Kidney (tissue), 14 donors: ENCODE data around the gene ERC2. TPM values are rescaled to one million over a fixed set of nuclear protein-coding genes. Genes with fewer than 3 reads are reported as not detected.

ENCODE experiments used
- DNase-seq, 5 donors: peaks; one replicate each; pipeline ENCODE4 v3.0.0-alpha.2; 2013 to 2020
- FAIRE-seq: peaks from 2 replicates; lab custom pipeline; 2012; peaks lifted over from hg19 to GRCh38; lab: Jason Lieb, UNC
- H3K27ac ChIP-seq, 2 donors: one replicate each; pipeline ENCODE4 v1.7.0; 2013; ENCODE audit warnings: low read depth in 2 of 2, low read length in 2 of 2, inconsistent platforms in 1 of 2
- H3K27me3 ChIP-seq: one replicate; pipeline ENCODE4 v1.7.1; 2013; ENCODE audit warnings: low read length, inconsistent platforms; ENCODE audit not compliant: control insufficient read depth, insufficient read depth
- H3K36me3 ChIP-seq, 3 donors: one replicate each; pipeline versions ENCODE4 v1.7.0 to v1.7.1; 2013; ENCODE audit warnings: low read length in 3 of 3, control low read depth in 1 of 3, inconsistent platforms in 1 of 3; ENCODE audit not compliant: insufficient read depth in 3 of 3, control insufficient read depth in 2 of 3
- H3K4me1 ChIP-seq, 3 donors: one replicate each; pipeline versions ENCODE4 v1.7.0 to v1.7.1; 2013; ENCODE audit warnings: low read length in 3 of 3, inconsistent platforms in 1 of 3, low read depth in 1 of 3; ENCODE audit not compliant: control insufficient read depth in 2 of 3, insufficient read depth in 2 of 3
- H3K4me3 ChIP-seq, 3 donors: one replicate each; pipeline versions ENCODE4 v1.7.0 to v1.8.1; 2013; ENCODE audit warnings: low read length in 3 of 3, control low read depth in 1 of 3, inconsistent platforms in 1 of 3
- H3K9ac ChIP-seq, 3 donors: one replicate each; pipeline versions ENCODE4 v1.7.0 to v1.7.1; 2013; ENCODE audit warnings: low read length in 3 of 3, control low read depth in 1 of 3, inconsistent platforms in 1 of 3
- H3K9me3 ChIP-seq, 3 donors: one replicate each; pipeline versions ENCODE4 v1.7.0 to v1.7.1; 2013; ENCODE audit warnings: low read length in 3 of 3, control low read depth in 1 of 3, inconsistent platforms in 1 of 3; ENCODE audit not compliant: control insufficient read depth in 2 of 3, insufficient read depth in 1 of 3
- CTCF ChIP-seq: IDR thresholded peaks from 3 replicates; pipeline ENCODE4 v1.5.1; 2012; ENCODE audit warnings: mild to moderate bottlenecking, moderate library complexity, borderline replicate concordance; ENCODE audit not compliant: insufficient read depth; ENCODE audit errors: extremely low read depth
- intact Hi-C: fragments of 100-400 bp; cut with DNase I; formaldehyde crosslinking; loops from one replicate; pipeline ENCODE4 v1.11.1; 2022
- polyA plus RNA-seq: library from polyadenylated mRNA; stranded (reverse); fragments of 350-450 nt; fragmentation: Illumina TruSeq; extraction: RNeasy Lipid Tissue Mini Kit (QIAGEN cat#74804); gene quantifications from one replicate; pipeline ENCODE4 v1.2.3, GENCODE V29; 2014; ENCODE audit warnings: low read depth, low replicate concordance; ENCODE audit not compliant: insufficient read depth
- total RNA-seq: library from RNA; stranded (reverse); fragmentation: NEBNext Ultra II Directional; extraction: Animal tissue kit (Norgen Biotek cat#: 25700); gene quantifications from one replicate; pipeline ENCODE4 v1.2.1, GENCODE V29; 2021
- donor health status: control.
- donor health status: control.
- donor health status: control.
- donor health status: control.
- donor health status: control.
- donor health status: DM: yes; HTN: yes; CAD: no.
- donor health status: Normal renal cell carcinoma (clear cell type).

Gene ERC2
- total and polyA plus RNA-seq, 2 donors from 2014 or later: 0.92 to 3.8 TPM

DNA sequence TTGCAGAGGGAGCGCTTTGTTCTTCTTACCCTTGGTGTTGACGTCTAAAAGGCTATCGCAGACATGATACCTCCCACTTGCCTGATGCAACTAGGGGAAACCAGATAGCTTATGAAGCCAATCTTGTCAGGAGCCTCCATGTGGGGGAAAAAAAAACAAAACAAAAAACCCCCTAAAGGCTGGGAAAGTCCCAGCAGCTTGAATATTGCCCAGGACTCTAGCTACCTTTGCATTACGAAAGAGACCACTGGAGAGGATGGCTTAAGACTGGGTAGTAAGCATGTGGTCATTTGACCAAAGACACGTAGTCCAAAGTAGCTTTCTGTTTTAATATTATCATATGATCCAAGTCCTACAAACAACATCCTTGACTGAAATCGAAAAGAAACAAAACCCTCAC, 860.4 kb downstream of the ERC2 start:
- H3K4me3 ChIP-seq: no peak overlapping the region
- intact Hi-C loops: no loop called here
- H3K9ac ChIP-seq: no peak overlapping the region
- H3K9me3 ChIP-seq: no peaks in the 10 kb centered on the region
- H3K36me3 ChIP-seq: no peaks in the 10 kb centered on the region
- DNase-seq (no peak), FAIRE-seq (no peak)
- no peaks in the 10 kb centered on the region for H3K4me1 ChIP-seq
- TF ChIP-seq CTCF: no peak
- H3K27ac ChIP-seq: no peak overlapping the region
- no peaks in the 10 kb centered on the region for H3K27me3 ChIP-seq

DNA sequence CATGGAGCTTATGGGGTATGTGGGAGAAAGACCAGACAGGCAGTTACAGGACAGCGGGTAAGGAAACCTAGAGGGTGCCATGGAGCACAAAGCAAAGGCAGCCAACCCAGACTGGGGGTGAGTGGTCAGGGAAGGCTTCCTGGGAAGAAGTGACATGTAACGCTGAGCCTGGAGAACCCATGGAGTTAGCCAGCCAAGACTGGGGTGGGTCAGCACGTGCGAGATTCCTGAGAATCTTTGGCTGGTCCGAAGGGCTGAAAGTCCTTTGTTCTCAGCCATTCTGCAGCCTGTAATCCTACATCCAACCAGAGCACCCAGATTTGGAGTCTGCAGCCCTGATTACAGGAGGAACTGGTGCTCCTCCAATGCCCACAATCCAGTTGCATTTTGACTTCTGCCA, 861.1 kb downstream of the ERC2 start:
- no peaks in the 10 kb centered on the region for H3K4me1 ChIP-seq
- FAIRE-seq (no peak), DNase-seq (no peak)
- H3K9me3 ChIP-seq: no peaks in the 10 kb centered on the region
- intact Hi-C loops: no loop called here
- no peaks in the 10 kb centered on the region for H3K36me3 ChIP-seq
- no peak for TF ChIP-seq CTCF
- H3K27ac ChIP-seq: no peak overlapping the region
- no peak overlapping the region for H3K4me3 ChIP-seq
- H3K27me3 ChIP-seq: no peaks in the 10 kb centered on the region
- H3K9ac ChIP-seq: no peak overlapping the region

- no peaks in the 10 kb centered on the region for H3K36me3 ChIP-seq
- no peaks in the 10 kb centered on the region for H3K4me1 ChIP-seq
- H3K9ac ChIP-seq: no peak overlapping the region
- TF ChIP-seq CTCF: no peak
- intact Hi-C loops: no loop called here
- no peaks in the 10 kb centered on the region for H3K27me3 ChIP-seq
- FAIRE-seq (no peak), DNase-seq (no peak)
- no peak overlapping the region for H3K27ac ChIP-seq
- no peak overlapping the region for H3K4me3 ChIP-seq
- no peaks in the 10 kb centered on the region for H3K9me3 ChIP-seq
These were observed 862.6 kb downstream of the ERC2 start for GRCh38 chr3:55605443-55606236.
